DMS53 treated with DMSO at 0.1 percent for 48 hours (cell line): ENCODE data around the gene ORM2.

ENCODE experiments used
- DNase-seq: peaks from one replicate; lab custom pipeline; 2025; ENCODE audit not compliant: unreplicated experiment; lab: John Stamatoyannopoulos, UW

ORM2 gene

DNA sequence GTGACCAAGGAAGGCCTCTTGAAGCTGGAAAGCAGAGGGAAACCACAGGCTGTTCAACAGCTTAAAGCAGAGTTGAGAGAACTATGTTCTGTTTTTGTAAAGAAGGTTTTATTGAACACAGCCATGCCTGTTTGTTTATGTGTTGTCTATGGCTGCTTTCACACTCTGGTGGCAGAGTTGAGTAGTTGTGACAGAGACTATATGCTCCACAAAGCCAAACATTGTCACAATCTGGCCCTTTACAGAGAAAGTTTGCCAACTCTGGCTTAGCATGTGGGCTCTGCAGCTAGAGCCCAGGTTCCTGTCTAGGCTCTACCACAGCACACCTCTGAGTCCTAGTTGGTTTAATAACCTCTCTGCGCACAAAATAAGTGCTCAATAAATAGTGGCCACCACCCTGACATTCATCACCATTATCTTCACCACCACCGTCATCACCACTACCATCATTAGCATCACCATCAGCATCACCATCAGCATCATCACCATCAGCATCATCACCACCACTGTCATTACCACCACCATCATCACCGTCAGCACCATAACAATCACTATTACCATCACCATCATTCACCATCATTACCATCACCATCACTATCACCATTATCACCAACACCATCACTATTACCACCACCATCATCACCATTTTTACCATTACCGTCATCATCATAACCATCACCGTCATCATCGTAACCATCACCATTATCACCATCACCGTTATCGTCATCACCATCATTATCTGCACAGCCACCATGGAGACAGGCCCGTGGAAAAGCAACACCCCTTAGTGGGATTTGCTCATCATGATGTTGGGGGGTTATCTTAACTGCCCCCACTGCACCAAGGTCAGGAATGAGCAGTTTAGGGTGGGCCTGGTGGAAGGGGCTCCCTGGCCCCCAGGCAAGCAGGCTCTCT, 39.8 kb downstream of the ORM2 start:
- no peak for DNase-seq

GRCh38 chr9:114370251-114370967, 40.7 kb downstream of the ORM2 start:
- DNase-seq, result no peak

- DNase-seq, result no peak
These were observed 41.3 kb downstream of the ORM2 start for GRCh38 chr9:114370968-114371320.

DNA sequence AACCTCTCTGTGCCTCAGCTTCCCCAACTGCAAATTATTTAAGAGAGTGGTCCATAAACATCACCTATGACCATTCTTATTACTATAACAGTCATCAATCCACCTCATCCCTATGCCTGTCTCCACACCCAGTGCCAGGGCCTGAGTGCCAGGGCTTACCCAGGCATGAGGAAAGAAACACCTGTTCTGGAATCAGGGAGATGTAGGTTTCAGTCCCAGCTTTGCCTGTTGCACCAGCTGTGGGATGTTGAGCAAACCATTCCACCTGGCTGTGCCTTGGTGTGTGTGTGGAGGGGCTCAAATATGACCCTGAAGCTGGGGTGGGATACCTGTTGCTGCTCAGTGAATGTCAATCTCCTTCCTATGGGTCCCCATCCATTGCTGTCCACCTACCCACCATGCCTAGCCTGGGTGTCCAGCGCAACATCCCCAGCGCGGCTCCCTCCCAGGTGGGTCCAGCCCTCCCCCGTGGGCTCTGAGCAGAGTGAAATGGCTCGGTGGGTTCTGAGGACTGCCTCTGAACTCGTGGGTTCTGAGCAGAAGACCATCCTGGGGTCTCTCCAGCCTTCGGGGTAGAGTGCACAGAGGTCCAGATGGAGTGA, 41.8 kb downstream of the ORM2 start:
- no peak for DNase-seq

- no peak for DNase-seq
These were observed 42.6 kb downstream of the ORM2 start for GRCh38 chr9:114371973-114372917.

GRCh38 chr9:114372921-114373448, 43.3 kb downstream of the ORM2 start:
- DNase-seq, result no peak

DNA sequence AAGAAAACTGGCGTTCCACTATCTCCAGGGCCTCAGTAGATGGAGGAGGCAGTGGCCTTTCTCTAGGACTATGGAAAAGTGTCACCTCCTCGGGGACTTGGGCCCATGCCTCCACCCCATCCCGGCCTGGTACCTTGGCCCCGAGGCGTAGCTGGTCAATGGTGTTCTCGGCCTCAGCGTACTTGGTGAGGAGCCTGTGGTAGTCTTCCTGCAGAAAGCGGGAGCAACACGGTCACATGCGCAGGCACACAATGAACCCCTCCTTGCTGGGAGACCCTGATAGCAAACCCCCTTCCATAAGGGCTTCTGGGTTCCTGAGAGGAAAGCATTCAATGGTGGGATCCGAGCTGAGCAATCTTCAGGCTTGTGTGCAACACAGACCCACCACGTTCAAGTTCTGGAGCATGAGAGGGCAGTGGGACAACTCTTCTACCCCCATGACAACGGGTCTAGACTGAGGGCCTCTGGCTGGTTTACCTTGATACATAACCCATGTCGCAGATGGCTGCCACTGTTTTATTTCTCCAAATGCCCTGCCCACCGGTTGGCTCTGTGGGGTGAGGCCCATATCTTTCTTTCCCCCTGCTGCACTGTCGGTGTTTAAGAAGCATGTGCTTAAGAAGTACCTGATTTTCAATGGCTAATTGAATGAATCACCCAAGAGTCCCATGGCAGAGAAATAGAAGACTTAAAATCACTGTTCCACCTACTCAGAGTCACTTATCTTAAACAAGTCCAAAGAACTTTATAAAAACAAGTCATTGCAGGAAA, 44.5 kb downstream of the ORM2 start:
- DNase-seq, result no peak

GRCh38 chr9:114374936-114375335, 45.3 kb downstream of the ORM2 start:
- no peak for DNase-seq

DNA sequence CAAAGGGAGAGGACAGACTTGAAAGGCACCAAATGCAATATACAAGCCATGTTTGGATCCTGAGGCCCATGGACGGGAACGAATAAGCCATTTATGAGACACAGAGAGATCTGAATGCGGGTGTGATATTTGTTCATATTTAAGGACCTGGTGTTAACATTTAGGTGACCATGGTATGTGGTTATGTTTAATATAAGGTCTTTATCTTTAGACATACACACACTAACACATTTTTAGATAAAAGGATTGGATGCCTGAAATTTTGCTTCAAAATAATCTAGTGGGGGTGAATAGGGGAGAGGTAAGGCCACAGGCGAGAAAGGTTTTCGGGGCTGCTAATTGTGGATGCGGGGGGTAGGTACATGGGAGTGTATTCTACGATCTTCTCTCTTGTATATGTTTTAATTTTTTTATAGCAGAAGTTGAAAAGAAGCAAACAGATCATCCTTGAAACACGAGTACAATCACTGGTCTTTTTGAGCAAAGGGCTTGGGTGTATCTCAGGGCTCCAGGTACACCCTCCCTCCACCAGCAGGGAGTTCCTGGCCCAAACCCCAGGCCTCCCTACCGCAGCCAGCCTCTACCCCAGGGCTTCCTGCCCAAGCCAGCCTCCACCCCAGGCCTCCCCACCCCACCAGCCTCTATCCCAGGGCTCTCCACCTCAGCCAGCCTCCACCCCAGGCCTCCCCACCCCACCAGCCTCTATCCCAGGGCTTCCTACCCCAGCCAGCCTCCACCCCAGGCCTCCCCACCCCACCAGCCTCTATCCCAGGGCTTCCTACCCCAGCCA, 45.9 kb downstream of the ORM2 start:
- no peak for DNase-seq

DNA sequence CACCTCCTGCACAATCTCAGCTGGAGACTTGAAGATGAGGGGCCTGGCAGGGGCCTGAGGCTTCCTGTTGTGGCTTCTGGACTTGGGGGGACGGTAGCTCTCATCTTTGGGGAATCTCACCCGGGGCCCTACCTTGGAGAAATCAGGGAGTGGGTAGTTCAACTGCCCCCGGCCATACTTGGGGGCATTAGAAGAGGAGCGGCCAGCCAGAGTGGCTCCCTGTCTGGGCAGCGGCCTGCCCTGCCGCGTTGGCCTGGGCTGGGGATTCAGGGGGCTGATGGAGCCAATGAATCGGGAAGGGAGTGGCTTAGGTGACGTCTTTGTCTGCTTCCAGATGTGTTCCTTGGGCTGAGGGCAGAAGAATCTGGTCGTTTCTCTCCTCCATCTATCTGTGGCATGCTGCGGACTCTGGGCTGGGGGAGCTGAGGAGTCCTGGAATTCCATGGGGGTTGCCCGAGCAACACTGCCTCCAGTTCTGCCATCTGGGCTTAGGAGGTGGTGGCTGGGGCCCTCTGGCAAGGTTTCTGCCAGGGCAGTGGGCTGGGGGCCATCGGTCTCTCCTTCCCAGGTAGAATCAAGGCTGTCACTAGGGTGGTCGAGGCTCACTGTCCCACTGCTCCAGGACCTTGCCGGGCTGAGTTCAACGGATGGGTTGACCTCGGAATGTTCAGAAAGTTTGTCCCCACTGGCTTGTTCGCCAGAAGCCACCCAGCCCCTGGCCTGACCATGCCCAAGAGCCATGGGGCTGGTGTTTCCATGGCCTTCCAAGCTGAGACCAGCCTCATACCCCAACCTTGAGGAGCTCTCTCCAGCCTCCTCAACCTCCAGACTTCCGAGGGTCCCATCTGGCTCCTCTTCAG, 47.1 kb downstream of the ORM2 start:
- DNase-seq, result no peak

DNA sequence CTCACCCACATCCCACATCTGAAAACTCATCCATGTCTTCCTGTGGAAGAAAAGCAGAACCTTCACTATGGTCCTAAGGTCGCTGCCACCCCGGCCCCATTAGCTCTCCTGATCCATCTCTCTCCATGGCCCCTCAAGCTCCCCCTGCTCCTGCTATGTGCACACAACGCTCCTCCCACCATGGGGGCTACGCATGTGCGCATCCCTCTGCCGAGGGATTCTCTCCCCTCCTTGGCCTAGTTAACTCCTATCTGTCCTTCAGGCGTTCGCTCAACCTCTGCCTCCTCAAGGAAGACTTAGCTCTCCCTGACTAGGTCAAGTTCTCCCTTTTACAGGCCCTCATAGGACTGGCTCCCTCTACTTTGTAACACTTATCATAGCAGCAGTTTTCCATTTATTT, 48.3 kb downstream of the ORM2 start:
- no peak for DNase-seq

DNA sequence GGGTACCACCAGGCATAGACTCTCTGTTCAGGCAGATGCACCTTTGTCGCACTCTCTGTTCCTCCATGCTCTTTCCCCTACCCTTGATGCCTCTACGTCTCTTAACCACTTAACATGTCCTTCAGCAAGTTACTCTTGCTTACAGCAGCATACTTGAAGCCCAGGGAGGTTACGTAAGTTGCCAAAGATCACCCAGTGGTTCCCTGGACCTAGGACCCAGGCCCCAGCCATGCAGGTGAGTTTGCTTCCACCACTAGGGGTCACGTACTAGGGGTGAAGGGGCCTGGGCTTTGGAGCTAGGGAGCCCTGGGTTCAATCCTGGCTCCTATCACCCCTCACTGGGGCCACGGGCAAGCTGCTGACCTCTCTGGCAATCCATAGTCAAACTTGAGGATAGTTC, 49.2 kb downstream of the ORM2 start:
- no peak for DNase-seq
